ENCODE data around the gene DGCR8.

Gene DGCR8

GRCh38 chr22:20150381-20151275 is 70.6 kb downstream of the DGCR8 start, which contains the start of gene CCDC188:
TSS of gene CCDC188 (minus strand) at chr22:20151055. CDS start at chr22:20150986, 69 bp downstream.
- Histone ChIP-seq H4K20me1 (ENCODE audit: insufficient read depth, low read length) (peaks cover 3% of the 10 kb centered on the region; the same call in 1 of the 2 replicates), H3K27ac (ENCODE audit: low read length) (no peak within 1 kb of the TSS), H3K36me3 (ENCODE audit: insufficient read depth, low read length) (no peaks in the 10 kb centered on the region), H3K27me3 (ENCODE audit: insufficient read depth, low read length, poor library complexity) (no peaks in the 10 kb centered on the region), H3K4me2 (ENCODE audit: insufficient read depth, low read length) (no peak within 1 kb of the TSS), H3K9ac (ENCODE audit: low read depth, low read length) (no peak within 1 kb of the TSS), H3K9me3 (ENCODE audit: insufficient read depth, low read length, severe bottlenecking) (no peaks in the 10 kb centered on the region), H3K79me2 (ENCODE audit: insufficient read depth, low read length) (no peaks in the 10 kb centered on the region), H2AFZ (ENCODE audit: low read depth, low read length) (no peak within 1 kb of the TSS), H3K4me1 (ENCODE audit: insufficient read depth, low read length) (no peaks in the 10 kb centered on the region), H3K4me3 (ENCODE audit: low read depth in 1 of 2, low read length in 2 of 2) (no peak within 1 kb of the TSS)
- TF ChIP-seq CTCF (IDR thresholded peaks at IDR 0.05; ENCODE audit: borderline replicate concordance, extremely low read depth, low read length, poor library complexity, severe bottlenecking) (no peak), EZH2 (IDR thresholded peaks at IDR 0.05; ENCODE audit: borderline replicate concordance, low read depth, low read length, severe bottlenecking) (no peak)
- DNase-seq = no peak
- ATAC-seq (ENCODE audit: insufficient read depth, low read depth) = no peak

DNA sequence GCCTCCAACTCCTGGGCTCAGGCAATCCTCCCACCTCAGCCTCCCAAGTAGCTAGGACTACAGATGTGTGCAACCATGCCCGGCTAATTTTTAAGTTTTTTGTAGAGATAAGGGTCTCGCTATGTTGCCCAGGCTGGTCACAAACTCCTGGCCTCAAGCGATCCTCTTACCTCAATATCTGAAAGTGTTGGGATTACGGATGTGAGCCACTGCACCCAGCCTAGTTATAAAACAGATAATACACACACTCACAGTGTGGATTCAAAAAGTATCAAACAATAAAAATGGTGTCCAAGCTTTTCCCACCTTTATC is 71.2 kb downstream of the DGCR8 start:
- Histone ChIP-seq H3K4me1 (ENCODE audit: insufficient read depth, low read length) (no peaks in the 10 kb centered on the region), H3K79me2 (ENCODE audit: insufficient read depth, low read length) (no peaks in the 10 kb centered on the region), H3K27me3 (ENCODE audit: insufficient read depth, low read length, poor library complexity) (no peaks in the 10 kb centered on the region), H3K27ac (ENCODE audit: low read length) (no peak overlapping the region), H3K4me2 (ENCODE audit: insufficient read depth, low read length) (no peak overlapping the region), H3K9me3 (ENCODE audit: insufficient read depth, low read length, severe bottlenecking) (no peaks in the 10 kb centered on the region), H3K9ac (ENCODE audit: low read depth, low read length) (no peak overlapping the region), H2AFZ (ENCODE audit: low read depth, low read length) (no peak overlapping the region), H3K4me3 (ENCODE audit: low read depth in 1 of 2, low read length in 2 of 2) (no peak overlapping the region), H4K20me1 (ENCODE audit: insufficient read depth, low read length) (no peaks in the 10 kb centered on the region), H3K36me3 (ENCODE audit: insufficient read depth, low read length) (no peaks in the 10 kb centered on the region)
- TF ChIP-seq CTCF (IDR thresholded peaks at IDR 0.05; ENCODE audit: borderline replicate concordance, extremely low read depth, low read length, poor library complexity, severe bottlenecking) = no peak
- no peak for TF ChIP-seq EZH2 (IDR thresholded peaks at IDR 0.05; ENCODE audit: borderline replicate concordance, low read depth, low read length, severe bottlenecking)
- DNase-seq (no peak), ATAC-seq (ENCODE audit: insufficient read depth, low read depth) (no peak)

- H3K9ac ChIP-seq (ENCODE audit: low read depth, low read length) = no peak overlapping the region
- H3K79me2 ChIP-seq (ENCODE audit: insufficient read depth, low read length) = no peaks in the 10 kb centered on the region
- DNase-seq = no peak
- H4K20me1 ChIP-seq (ENCODE audit: insufficient read depth, low read length) = peaks cover 5% of the 10 kb centered on the region; the same call in 1 of the 2 replicates
- no peaks in the 10 kb centered on the region for H3K4me1 ChIP-seq (ENCODE audit: insufficient read depth, low read length)
- H3K4me3 ChIP-seq (ENCODE audit: low read depth in 1 of 2, low read length in 2 of 2) = no peak overlapping the region
- no peaks in the 10 kb centered on the region for H3K27me3 ChIP-seq (ENCODE audit: insufficient read depth, low read length, poor library complexity)
- ATAC-seq (ENCODE audit: insufficient read depth, low read depth) = no peak
- H3K9me3 ChIP-seq (ENCODE audit: insufficient read depth, low read length, severe bottlenecking) = no peaks in the 10 kb centered on the region
- H3K36me3 ChIP-seq (ENCODE audit: insufficient read depth, low read length) = no peaks in the 10 kb centered on the region
- no peak overlapping the region for H3K27ac ChIP-seq (ENCODE audit: low read length)
- no peak overlapping the region for H2AFZ ChIP-seq (ENCODE audit: low read depth, low read length)
- TF ChIP-seq EZH2 (IDR thresholded peaks at IDR 0.05; ENCODE audit: borderline replicate concordance, low read depth, low read length, severe bottlenecking) = no peak
- TF ChIP-seq CTCF (IDR thresholded peaks at IDR 0.05; ENCODE audit: borderline replicate concordance, extremely low read depth, low read length, poor library complexity, severe bottlenecking) = no peak
- H3K4me2 ChIP-seq (ENCODE audit: insufficient read depth, low read length) = no peak overlapping the region
These were observed 72.4 kb downstream of the DGCR8 start for GRCh38 chr22:20152464-20152890.
